ENCODE results near the gene ARL5A. TPM values are rescaled to one million over a fixed set of nuclear protein-coding genes. Genes with fewer than 3 reads are reported as not detected.

Gene ARL5A
- total RNA-seq (2022; extraction: Qiagen RNA extraction; ENCODE audit: low read depth) = 21.7 to 29.7 TPM (median 25.0 TPM) in 5 replicates

DNA sequence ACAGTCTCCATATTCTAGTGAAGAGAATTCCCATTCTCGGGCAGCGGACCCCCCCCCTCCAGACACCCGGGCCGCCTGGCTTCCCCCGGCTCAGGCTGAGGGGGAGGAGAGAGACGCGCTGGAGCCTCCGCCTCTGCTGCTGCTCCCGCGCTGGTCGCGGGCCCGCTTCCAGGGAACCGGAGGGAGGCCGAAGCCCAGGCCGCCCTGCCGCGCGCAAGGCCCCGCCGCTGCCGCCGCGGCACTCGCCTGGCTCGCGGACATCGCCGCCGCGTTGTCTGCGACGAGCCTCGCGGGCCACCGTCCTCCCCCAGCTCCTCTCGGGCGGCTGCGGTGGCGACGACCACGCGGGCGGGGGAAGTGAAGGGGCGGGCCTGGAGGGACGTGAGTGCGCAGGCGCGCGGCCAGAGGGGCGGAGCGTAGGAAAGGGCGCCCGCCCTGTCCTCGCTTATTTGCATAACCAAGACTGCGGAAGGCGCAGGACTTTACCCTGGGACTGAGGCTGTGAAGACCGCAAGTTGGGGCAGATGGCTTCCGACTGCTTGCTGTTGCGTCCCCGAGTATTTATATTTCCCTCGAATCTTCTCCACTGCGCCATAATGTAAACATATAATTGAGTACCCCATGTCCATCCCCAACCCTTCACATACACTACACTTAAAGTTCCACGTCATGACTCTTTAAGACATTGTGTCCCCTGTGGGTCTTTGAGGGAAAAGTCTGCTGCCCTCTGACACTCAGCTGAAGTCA lies at the start of gene ARL5A:
Gene ARL5A, minus strand, starts transcription at position 279 of the 747 bp plus-strand sequence. Its CDS starts 245 bp downstream, at position 34.

Other genes starting within 250 kb of the ARL5A start
- 0.14 to 0.31 TPM (median 0.18 TPM) in 5 replicates for gene NEB, start 93.9 kb downstream of the ARL5A start, total RNA-seq (2022; extraction: Qiagen RNA extraction; ENCODE audit: low read depth)